ENCODE results near the gene CKB. TPM values are rescaled to one million over a fixed set of nuclear protein-coding genes. Genes with fewer than 3 reads are reported as not detected.

The CKB gene
- total RNA-seq, 1 experiment from 2014 or later: 28.2 TPM

DNA sequence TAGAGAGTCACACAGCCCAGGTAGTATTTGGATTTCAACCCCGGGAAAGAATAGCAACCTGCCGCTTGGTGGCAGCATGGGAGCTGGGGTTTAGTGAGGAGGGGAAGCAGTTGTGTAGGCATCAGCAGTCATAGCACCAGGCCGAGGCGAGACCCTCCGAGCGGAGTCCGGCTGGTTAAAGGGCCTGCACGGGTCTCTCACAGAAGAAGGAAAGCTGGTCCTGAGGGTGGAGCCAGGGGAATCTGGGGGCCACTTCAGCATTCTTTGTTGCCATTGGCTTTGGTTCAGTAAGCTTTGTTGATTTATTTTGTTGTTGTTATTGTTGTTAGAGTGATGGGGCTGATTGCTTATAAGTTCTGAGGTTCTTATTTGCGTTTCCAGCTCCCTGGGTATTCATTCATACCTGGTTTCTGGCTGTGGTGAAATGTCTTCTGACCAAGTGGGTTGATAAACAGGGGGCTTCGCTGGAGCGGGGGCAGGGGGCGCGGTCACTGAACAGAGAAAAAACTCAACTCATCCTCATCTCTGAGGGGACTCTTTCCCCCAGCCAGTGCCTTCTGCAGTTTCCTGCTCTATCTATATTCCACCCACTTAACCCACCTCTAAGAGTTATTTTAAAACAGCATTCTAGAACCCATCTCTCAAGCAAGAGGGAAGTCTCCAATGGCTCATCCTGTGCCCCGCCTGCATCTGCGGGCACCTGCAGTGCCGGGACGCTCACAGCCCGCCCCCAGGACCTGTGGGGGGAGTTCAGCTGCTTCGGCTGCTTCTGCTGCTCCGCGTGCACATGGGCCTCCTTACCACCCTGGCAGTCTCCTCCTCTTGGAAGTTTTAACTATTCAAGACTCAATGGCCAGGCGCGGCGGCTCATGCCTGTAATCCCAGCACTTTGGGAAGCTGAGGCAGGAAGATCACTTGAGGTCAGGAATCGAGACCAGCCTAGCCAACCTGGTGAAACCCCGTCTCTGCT, 11.6 kb downstream of the CKB start:
- CTCF ChIA-PET: interaction anchor here (0.6 kb wide), 1 partner anchor 21 kb away, joined by 3 read pairs; no protein-coding TSS in a partner anchor
- intact Hi-C loops (cut with micrococcal nuclease; ENCODE audit: unreplicated experiment): no loop called here
- peaks cover 68% of the 10 kb centered on the region for H3K36me3 Mint-ChIP-seq (ENCODE audit: insufficient read depth, unreplicated experiment)
- no peak for TF ChIP-seq CTCF (IDR thresholded peaks at IDR 0.05; ENCODE audit: unreplicated experiment)
- no peak for DNase-seq
- no peaks in the 10 kb centered on the region for H3K4me1 Mint-ChIP-seq (ENCODE audit: low read depth, unreplicated experiment)
- H3K4me3 Mint-ChIP-seq (ENCODE audit: low read depth, unreplicated experiment): no peak overlapping the region
- H3K9me3 Mint-ChIP-seq (ENCODE audit: low read depth, unreplicated experiment): no peaks in the 10 kb centered on the region
- no peaks in the 10 kb centered on the region for H3K27me3 Mint-ChIP-seq (ENCODE audit: unreplicated experiment)
- no peak overlapping the region for H3K27ac Mint-ChIP-seq (ENCODE audit: unreplicated experiment)
- no TSS peak for BruUV-seq (replicated peaks)

DNA sequence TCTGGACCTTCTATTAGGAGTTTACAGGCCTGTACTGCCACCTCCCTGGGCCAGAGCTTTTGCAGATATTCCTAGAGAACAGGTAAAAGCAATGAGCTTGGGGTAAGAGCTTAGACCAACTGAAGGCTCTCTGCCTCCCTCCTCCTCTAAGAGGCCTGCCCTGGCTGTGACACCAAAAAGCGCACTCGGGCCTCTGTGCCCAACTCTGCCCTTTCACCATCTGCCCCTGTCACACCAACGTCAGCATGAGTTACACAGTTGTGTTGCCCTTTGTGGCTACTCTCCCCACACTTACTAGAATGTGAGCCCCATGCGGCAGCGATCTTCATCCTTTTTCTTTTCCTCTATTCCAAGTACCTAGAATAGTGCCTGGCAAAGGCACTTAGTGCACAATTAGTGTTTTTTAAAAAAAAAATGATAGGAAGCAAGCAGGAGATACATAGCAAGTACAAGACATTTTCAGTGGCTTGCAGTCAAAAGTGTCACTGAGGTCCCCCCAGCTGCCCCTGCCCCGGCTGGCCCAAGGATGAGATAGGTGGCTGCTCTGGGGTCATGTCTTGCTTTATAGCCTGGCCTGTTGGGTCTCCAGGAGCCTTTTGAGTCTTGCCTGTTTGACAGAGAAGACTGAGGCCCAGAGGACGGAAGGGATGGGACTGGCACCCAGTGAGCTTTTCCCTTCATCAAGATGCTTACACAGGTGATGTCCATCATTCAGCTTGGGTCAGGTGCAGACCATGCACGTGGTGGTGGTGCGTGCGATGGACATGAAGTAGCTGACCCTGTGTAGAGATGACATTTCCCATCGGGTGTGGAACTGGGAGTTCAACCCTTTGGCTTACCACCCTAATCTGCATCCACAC, 12.5 kb downstream of the CKB start:
- H3K27me3 Mint-ChIP-seq (ENCODE audit: unreplicated experiment): no peaks in the 10 kb centered on the region
- peaks cover 77% of the 10 kb centered on the region for H3K36me3 Mint-ChIP-seq (ENCODE audit: insufficient read depth, unreplicated experiment)
- no TSS peak for BruUV-seq (replicated peaks)
- intact Hi-C loops (cut with micrococcal nuclease; ENCODE audit: unreplicated experiment): no loop called here
- CTCF ChIA-PET: no interaction called here
- no peak for DNase-seq
- TF ChIP-seq CTCF (IDR thresholded peaks at IDR 0.05; ENCODE audit: unreplicated experiment): no peak
- no peaks in the 10 kb centered on the region for H3K9me3 Mint-ChIP-seq (ENCODE audit: low read depth, unreplicated experiment)
- H3K4me1 Mint-ChIP-seq (ENCODE audit: low read depth, unreplicated experiment): no peaks in the 10 kb centered on the region
- H3K27ac Mint-ChIP-seq (ENCODE audit: unreplicated experiment): no peak overlapping the region
- no peak overlapping the region for H3K4me3 Mint-ChIP-seq (ENCODE audit: low read depth, unreplicated experiment)

GRCh38 chr14:103508521-103509329, 13.9 kb downstream of the CKB start:
- Mint-ChIP-seq H3K27ac (ENCODE audit: unreplicated experiment) (no peak overlapping the region), H3K4me1 (ENCODE audit: low read depth, unreplicated experiment) (no peaks in the 10 kb centered on the region), H3K4me3 (ENCODE audit: low read depth, unreplicated experiment) (no peak overlapping the region), H3K9me3 (ENCODE audit: low read depth, unreplicated experiment) (no peaks in the 10 kb centered on the region), H3K27me3 (ENCODE audit: unreplicated experiment) (no peaks in the 10 kb centered on the region), H3K36me3 (ENCODE audit: insufficient read depth, unreplicated experiment) (peaks cover 75% of the 10 kb centered on the region)
- DNase-seq: no peak
- no TSS peak for BruUV-seq (replicated peaks)
- CTCF ChIA-PET: interaction anchor here (0.6 kb wide), 1 partner anchor 255 kb away, joined by 4 read pairs; no protein-coding TSS in a partner anchor
- no peak for TF ChIP-seq CTCF (IDR thresholded peaks at IDR 0.05; ENCODE audit: unreplicated experiment)
- intact Hi-C loops (cut with micrococcal nuclease; ENCODE audit: unreplicated experiment): no loop called here

DNA sequence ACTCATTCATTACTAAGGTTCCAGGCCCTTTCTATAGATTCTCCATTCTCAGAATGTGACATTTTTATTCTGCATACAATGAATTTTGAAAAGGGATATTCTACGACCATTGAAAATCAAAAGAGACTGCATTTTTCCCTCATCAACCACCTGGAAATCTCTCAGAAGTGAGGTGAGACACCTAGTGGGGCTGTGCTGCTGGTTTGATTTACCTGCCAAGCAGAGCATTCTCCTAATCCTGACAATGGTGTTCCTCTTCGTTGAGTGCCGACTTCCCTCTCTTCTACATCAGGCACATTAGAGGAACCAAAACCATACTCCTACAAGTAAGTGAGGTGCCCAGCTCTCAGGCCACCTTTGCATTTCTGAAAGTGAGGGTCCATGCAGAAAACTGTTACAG, 14.9 kb downstream of the CKB start:
- CTCF ChIA-PET: no interaction called here
- Mint-ChIP-seq H3K9me3 (ENCODE audit: low read depth, unreplicated experiment) (no peaks in the 10 kb centered on the region), H3K36me3 (ENCODE audit: insufficient read depth, unreplicated experiment) (peaks cover 77% of the 10 kb centered on the region), H3K4me1 (ENCODE audit: low read depth, unreplicated experiment) (no peaks in the 10 kb centered on the region), H3K27me3 (ENCODE audit: unreplicated experiment) (no peaks in the 10 kb centered on the region), H3K27ac (ENCODE audit: unreplicated experiment) (no peak overlapping the region), H3K4me3 (ENCODE audit: low read depth, unreplicated experiment) (no peak overlapping the region)
- DNase-seq: no peak
- intact Hi-C loops (cut with micrococcal nuclease; ENCODE audit: unreplicated experiment): no loop called here
- BruUV-seq (replicated peaks): no TSS peak
- TF ChIP-seq CTCF (IDR thresholded peaks at IDR 0.05; ENCODE audit: unreplicated experiment): no peak
